Measurements from ENCODE around the gene CRACR2A.

The CRACR2A gene

DNA sequence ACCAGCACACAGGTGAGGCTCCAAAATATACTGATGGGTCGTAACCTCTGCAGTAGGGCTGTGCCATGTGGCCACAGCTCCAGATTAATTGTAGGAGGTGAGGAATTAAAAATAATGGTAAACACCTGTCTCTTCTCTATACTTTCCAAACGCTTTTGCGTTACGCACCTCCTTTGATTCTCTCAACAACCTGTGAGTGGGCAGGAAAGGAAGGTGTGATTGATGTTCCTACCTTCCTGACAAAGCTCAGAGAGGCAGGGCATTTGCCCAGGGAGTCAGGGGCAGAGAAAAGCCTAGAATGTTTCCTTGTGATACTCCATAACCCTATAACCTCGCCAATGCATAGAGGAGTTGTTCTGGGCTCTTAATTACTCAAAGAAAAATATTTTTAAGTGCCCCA lies 137.0 kb downstream of the CRACR2A start:
- DNase-seq (ENCODE audit: low read depth) = no peak

DNA sequence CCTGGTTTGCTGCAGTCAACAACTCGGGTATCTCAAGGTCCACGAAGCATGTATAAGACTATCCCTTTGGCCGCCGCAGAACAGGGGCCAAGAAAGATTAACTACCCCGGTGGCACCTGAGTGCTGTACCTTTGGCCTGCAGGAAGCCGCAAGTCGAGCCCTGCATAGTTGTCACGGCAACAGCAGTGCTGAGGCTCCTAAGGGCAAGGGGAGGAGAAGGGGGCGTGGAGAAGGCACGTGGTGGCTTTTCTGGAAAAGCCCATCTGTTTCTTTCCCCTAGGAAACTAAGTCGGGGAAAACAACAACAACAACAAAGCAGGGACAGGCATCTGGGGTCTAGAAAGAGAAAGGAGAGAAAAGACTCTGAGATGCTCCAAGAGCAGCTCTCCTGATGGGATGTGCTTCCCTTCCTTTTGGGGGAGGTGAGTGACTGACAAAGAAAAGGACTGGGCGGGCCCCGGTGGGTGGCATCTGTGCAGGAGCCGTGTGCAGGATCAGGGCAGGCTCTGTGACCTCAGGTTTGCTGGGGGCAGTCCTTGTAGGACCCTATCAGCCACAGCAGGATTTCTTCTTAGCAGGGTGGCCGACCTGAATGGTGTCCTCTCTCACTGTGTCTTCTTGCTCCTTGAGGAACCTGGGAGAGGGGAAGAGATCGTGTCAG lies 138.0 kb downstream of the CRACR2A start:
- DNase-seq (ENCODE audit: low read depth) = no peak

DNA sequence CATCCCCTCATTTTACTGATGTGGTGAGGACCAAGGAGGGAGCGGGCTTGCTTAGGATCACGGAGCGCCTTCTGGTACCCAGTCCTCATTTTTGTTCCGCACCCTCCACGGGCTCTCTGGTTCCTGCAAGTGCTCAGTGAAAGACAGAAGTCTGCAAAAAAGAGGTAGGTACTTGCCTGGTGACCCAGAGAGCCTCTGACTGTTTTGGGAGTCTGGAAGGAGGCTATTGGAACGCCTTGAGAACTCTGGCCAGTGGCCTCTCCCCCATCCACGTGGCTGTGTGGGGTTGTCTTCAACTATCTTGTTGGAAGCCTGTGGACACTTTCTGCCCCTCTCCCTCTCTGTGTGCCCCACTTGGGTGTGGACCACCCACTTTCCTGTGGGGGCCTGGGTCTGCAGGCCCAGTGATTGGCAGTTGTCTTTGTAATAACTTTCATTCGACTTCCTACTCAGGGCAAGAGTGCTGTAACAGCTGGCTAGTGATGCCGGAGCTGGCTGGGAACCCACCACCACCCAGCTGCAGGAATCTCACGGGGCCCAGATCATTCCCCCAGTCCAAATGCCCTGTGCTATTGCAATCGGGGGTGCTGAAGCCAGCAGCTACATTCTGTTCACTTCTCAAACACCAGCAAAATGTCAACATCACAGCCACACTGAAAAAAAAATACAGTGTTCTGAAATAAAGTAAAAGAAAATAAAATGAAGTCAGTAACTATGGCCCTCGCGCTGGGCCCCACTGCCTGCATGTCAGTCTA lies 139.1 kb downstream of the CRACR2A start:
- DNase-seq (ENCODE audit: low read depth) = no peak

DNA sequence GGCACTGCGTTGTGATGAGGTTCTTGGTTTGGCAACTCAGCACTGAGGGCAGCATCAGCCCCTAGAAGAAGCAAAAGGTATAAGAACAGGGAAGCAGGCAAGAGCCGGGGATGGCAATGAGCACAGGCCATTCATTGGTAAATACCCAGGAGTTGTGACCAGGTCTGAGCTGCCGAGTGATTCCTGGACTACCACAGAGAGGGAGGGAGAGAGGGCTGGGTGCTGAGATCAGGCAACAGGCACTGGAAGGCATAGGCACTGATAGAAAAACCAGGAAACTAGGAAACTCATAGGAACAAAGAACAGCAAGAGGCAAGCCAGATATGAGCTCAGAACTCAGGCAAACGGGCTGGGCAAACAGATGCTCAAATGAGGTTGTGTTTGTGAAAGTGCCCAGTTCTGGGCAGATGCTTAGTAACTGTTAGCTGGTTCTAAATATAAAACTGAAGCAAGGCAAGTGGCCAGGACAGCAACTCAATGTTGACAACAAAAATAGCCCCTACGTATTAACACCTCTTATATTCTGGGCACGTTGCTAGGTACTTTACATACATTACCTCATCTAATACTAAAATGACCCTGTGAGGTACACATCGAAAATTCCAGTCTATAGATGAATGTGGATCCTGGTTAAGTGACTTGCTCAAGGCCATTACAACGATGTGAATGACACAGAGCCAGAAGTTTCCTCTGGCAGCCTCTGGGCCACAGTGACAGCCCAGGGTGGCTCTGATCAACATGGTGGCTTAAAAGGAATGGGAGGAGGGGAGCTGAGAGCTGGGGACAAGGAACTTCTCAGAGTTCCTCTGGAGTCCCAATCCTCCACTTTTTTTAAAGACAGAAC lies 140.8 kb downstream of the CRACR2A start:
- no peak for DNase-seq (ENCODE audit: low read depth)

DNA sequence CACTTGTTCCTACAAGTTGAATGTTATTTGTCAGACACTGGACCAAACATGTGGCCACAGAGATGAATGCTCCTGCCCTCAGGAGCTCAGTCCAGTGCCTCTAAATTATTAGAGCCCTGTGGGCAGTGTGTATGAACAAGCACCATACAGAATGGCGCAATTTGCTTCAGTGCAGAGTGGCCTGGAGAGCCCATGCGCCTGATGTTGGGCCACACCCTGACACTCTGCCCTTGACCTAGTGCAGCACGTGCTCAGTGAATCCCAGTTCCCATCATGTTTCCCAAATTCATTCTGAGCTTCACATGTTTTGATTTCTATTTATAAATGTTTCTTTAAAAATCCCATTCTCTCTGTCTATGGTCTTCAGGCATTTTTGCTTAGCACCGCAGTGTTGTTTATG lies 145.1 kb downstream of the CRACR2A start:
- no peak for DNase-seq (ENCODE audit: low read depth)

DNA sequence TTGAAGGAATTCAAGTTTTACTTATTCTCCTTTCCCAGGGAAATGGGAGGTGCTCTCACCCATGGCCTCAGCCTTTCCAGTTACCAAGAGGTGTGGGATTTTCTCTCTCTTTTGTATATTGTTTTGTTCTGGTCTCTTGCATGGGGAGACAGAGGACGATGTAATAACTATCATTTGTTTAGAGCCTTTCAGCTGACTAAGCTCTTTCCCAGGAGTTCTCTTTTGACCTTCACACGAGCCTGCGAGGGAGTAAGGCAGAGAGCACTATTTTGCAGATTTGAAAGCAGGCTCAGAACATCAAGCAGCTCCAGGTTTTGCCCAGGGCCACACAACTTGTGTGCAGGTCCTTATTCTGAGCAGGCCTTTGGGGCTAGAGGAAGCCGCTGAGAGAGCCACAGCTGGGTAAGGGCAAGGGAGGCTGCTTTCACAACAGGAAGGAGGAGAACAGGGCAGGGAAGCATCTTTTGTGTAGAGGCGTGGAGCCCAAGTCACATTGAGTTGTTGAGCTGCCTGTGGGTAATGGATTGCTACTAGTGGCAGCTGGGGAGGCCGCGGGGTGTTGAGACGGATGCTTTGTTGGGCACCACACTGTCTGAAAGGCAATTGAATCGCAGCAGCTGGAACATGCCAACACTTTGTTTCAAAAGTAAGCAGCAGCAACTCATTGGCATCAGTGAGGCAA lies 145.7 kb downstream of the CRACR2A start:
- DNase-seq (ENCODE audit: low read depth) = no peak

DNA sequence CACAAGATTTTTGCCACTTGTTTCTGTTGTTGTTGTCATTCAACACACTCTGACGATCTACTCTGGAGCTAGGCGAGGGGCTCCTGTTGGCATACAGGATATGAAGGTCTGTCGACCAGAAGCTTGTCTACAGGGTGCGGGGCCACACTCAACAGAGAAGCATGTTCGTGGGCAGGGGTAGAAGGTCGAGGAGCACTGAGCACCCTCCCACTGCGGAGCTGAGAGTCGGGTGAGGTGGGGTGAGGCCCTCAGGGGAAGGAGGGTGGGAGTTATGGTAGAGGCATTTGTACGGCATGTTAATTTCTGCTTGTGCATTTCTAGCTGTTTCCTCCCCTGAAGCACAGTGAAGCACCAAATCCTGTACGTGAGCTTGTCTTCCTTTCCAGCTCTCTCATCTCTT lies 146.8 kb downstream of the CRACR2A start:
- no peak for DNase-seq (ENCODE audit: low read depth)

DNA sequence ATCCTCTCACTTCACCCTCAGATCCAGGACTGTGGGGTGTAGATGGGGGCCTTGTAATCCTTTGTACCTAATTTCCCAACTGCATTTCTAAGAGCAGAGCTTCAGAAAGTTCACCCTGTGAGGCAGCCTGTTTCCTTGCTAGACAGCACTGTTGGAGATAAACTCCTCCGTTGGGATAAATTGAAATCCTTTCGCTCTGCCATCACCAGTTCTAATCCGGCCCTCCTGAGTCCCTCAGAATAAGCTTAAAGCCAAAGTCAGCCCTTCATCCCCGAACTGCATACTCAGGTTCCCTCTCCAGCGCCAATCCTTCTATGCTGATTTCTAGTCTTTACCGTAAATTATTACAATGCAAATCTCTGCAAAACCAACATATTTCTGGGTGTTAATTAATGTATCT lies 147.2 kb downstream of the CRACR2A start:
- no peak for DNase-seq (ENCODE audit: low read depth)

DNA sequence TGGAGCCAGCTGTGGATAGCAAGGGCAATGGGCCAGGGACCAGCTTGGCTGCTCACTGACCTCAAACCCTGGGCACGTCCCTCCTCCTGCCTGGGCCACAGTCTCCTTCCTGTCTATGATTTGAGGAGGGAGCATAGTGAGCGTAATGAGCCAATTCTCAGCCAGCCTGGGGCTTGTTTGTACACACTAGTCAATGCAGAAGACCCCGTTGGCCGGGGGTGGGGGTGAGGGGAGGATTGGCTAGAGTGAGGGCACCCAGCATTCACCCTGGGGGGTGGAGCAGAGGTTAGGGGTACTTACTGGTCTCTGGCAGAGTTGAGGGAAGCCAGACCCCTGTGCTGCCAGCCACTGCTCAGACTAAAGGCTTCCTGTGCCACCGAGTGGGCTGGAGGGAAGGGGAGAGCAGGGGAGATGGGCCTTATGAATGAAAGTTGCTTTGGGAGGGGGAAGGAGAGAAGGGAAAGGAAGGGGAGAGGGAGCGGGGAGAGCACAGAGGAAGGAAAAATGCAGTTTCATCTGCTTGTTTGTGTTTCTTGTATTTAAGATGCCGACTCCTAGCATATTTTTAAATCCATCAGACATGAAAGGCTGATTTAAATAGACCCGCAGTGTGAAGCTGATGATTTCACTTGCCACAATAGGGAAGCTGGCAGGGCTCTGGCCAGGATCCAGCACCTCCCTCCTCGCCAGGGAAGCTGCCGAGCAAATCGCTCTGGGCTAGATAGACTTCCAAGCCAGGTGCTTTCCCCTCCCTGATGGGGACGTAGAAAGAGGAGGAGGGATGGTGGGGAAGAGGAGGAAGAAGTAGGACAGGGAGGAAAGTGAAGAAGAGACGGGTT lies 147.9 kb downstream of the CRACR2A start:
- DNase-seq (ENCODE audit: low read depth) = no peak

DNA sequence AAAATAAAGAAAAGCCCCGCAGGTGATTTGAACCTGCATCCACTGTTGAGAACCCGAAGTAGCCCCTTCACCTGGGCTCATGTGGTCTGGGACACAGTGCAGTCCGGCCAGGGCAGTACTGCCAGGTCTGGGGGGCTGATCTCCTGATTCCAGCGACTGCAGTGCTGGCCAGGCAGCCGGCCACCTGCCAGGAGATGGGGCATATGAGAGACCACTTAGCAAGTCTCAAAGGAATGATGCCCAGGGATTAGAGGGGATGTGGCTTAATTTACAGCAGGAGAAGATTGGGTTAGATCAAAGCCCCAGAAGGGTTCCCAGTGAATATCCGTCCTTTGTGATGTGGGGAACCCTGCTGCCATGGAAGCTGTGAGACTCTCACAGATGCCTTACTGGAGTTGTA lies 148.6 kb downstream of the CRACR2A start:
- no peak for DNase-seq (ENCODE audit: low read depth)

DNA sequence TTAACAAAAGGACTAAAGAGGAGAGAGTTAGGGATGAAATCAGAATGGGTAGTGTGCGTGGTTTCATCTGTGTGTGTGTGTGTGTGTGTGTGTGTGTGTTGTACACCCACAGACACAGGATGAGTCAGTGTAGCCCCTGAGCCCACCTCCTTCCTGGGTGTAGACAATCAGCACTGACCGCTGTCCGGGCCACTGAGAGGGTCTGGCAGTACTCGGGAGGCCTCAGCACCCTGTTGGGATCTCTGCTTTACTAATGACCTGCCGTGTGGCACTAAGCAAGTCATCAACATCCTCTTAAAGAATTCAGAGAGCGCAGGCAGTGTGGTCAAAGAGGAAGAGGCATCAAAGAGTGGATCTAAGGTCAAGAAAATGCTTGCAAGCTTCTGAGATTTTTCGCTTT lies 149.3 kb downstream of the CRACR2A start:
- DNase-seq (ENCODE audit: low read depth) = no peak

DNA sequence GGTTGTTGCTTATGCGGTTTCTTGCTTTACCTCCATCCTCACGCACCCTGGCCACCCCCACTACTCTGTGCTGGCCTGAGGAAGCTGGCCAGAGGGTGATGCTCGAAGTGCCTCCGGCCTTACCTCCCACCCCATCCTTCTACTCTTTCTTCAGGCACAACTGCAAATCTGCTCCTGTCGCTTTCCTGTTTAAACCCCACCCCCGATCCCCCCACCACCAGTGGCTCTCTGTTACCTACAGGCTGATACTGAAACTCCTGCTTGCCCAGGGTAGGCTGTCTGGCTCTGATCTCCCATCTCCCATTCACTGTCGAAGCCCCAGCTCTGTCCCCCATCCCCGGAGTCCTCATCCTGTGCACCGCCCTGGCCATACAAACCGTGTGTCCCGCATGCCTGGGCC lies 150.4 kb downstream of the CRACR2A start:
- no peak for DNase-seq (ENCODE audit: low read depth)

DNA sequence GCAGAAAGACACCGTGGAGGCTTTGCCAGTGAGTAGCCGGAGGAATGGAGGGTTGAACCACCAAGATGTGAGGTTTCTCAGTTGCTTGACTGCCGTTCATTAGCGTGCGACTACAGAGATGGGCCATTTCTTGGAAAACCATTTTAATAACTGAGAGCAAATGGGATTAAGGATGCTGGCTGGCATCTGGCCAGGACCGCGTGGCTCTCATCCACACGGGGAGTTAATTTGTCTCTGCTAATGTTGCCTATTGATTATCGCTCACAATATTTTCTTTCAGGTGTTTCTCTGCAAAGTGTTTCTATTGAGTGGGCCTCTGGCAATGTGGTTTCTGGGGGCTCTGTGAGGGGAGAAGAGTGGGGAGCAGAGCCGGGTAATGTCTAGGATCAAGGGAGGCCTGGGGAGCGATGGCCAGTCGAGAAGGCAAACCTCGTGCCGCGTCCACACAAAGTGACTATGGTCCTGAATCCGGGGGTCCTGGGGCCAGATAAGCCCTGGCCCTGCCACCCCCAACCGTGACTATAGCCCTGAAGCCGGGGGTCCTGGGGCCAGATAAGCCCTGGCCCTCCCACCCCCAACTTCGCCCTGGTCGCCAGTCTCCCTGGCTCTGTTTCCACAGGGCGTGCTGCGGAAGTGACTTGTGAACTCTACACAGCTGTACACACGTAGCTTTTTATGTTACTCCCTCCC lies 151.3 kb downstream of the CRACR2A start:
- DNase-seq (ENCODE audit: low read depth) = no peak

DNA sequence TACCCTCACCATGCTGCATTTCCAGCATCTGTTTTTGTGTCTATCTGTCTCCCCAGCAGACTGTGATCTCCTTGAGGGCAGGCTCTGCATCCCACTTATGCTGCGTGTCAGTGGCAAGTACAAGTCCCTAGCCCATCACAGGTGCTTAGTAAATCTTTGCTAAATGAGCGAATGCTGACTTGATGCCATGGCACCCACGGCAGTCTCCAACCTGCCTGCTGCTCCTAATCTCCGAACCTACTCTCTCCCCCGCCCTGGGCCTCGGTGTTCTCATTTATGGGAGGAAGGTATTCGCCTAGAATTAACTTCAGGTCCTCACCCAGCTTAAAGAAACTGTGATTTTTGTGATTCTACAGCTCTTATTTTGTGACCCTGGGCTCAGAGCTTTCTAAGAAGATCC lies 152.0 kb downstream of the CRACR2A start:
- no peak for DNase-seq (ENCODE audit: low read depth)

DNA sequence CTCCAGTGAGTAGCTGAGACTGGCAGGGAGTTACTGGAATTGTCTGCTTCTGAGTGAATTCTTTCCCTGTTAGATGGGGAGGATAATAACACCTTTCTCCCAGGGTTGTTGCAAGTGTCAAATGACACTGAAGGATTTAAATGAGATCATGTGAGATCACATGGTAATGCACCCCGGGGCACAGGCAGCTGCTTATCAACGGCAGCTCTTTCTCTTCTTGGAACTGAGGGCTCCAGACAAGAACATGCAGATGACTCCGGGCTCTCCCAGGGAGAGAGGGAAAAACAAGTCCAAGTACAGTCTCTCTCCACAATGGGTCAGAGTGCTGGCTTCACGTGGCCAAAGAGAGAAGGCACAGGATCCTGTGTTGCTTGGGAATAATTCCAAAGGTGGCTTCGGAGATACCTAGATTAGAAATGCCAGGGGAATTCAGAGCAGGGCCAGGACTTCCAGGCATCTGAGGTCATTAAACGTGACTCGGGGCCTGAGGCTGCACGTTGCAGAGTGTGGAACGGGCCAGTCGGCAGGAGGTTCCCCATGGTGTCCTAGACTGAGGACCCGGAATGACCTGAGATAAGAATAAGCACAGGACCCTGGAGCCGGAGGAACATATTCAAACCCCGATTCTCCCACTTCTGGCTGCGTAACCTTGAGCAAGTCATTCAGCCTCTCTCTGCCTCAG lies 152.7 kb downstream of the CRACR2A start:
- no peak for DNase-seq (ENCODE audit: low read depth)

DNA sequence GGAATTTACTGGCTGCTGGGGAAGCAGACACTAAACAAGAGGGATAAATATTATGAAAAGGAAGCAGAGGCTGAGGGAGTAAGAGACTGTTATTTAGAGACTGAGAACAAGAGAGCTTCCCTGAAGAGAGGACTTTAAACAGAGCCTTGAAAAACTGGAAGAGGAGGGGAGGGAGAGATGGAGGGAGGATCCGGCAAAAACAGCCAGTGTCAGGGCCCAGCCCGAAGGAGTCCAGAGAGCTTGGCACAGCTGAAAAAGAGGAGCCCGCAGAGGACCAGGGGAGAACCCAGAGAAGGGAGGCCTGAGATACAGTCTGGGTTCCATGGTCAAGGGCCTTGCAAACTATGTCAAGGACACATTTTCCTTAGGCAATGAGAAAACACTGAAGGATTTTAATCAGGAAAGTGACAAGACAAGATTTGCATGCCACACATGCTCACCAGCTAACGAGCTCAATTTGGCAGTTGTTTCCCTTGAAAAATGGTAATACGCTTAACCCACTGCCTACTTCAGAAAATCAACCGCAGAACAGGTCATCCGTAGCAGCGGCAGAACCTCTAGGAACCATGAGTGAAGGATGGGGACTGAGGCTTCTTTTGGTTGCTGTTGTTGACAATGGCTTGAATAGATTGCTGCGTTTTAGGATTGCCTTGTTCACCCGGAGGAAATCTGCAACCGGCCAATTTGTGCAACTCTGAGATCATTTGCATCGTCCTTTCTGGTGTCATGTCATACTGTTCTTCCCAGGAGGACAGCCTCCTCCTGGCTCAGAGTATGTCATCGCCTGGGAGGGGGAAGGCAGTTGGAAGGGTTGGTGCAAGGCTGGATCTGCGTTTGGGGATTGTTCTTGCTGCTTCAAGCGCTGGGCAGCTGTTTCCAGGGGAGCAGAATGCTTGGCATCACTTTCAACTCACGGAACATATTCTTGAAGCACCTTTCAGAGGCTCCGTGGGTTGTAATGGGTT lies 153.7 kb downstream of the CRACR2A start:
- DNase-seq (ENCODE audit: low read depth) = no peak

DNA sequence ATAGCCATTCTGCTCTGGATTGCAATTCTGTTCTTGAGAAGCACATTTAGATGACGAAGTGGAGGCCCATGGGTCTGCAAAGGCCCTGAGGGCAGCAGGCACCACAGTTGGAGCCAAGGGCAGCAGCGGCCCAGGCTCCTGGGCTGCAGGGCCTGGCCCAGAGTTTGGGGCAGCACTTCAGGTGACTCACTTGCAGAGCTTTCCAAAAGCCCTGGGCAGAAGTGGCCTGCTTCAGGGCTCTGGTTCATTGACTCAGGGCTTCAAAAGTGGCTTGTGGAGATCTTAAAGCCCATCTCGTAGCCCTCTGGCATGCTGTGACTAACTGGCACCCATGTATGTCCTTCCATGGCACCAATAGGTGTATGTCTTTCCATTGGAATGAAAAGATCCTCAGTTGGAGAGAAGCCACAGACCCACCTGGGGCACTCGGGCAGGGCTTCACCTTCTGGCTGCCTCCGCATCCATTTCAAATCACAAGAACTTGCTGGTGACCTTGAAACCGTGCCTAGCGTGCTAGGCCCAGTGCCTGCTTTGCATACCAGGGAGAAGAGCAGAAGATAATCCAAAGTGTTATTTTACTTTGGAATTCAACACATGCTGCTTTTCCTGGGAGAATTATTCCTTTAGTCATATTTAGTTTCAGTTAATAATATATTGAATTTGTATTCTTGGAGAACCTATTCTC lies 155.2 kb downstream of the CRACR2A start:
- DNase-seq (ENCODE audit: low read depth) = no peak

DNA sequence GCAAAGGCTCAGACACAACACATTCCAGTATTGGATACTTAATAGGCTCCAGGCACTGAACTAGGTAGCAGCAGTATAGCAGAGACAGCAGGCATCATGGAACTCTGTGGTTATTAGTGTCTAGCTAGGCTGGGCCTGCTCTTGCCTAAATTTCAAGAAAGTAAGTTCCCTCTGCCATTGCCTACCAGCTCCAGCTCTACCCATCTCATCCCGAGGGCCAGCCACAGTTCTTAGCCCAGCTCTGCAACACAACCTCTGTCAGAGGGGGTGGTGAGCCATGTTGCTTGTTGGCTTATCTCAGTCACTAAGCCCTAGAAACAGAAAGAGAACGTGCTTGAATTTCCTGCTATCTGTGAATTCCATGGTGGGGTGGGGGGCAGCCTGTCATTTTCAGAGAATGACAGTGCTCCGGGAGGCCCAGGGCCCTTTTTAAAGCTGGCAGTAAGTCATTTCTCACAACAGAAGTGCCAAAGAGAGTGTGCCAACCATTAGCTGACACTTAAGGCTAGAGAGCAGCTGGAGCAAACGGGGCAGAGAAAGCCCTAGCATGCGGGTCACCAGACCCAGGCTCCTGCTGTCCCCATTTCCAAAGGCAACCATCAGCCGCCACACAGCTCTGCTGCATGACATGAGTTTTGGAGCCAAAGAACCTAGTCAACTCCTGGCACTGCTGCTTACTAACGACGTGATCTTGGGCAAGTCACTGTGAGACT lies 156.1 kb downstream of the CRACR2A start:
- DNase-seq (ENCODE audit: low read depth) = no peak
